ENCODE measurements around the gene ABCG4. TPM values are rescaled to one million over a fixed set of nuclear protein-coding genes. Genes with fewer than 3 reads are reported as not detected.

ABCG4 gene
- polyA plus RNA-seq, 1 donor from 2014 or later, result 1.5 TPM

GRCh38 chr11:119167933-119168332, 19.1 kb downstream of the ABCG4 start:
- Histone ChIP-seq H3F3A (ENCODE audit: insufficient read depth, low read length, poor library complexity, severe bottlenecking) (no peaks in the 10 kb centered on the region), H3K27me3 (ENCODE audit: insufficient read depth, low read depth, low read length) (peaks cover 13% of the 10 kb centered on the region), H3K9me2 (ENCODE audit: insufficient read depth, low read length) (no peaks in the 10 kb centered on the region), H3K4me2 (ENCODE audit: low read length) (no peak overlapping the region), H3K27ac (ENCODE audit: low read length) (no peak overlapping the region), H3K36me3 (ENCODE audit: insufficient read depth, low read length) (no peaks in the 10 kb centered on the region), H3K79me2 (replicated peaks; ENCODE audit: insufficient read depth, low read length) (no peaks in the 10 kb centered on the region), H3K9me3 (ENCODE audit: low read length) (no peaks in the 10 kb centered on the region), H3K4me3 (ENCODE audit: low read length) (no peak overlapping the region), H2AFZ (ENCODE audit: low read depth, low read length) (no peak overlapping the region), H4K20me1 (ENCODE audit: insufficient read depth) (no peaks in the 10 kb centered on the region), H3K9ac (ENCODE audit: low read length) (no peak overlapping the region)
- TF ChIP-seq RAD21 (conservative IDR thresholded peaks at IDR 0.05), result no peak
- no peak for TF ChIP-seq SMC3 (conservative IDR thresholded peaks at IDR 0.05; ENCODE audit: poor library complexity)
- no peak for TF ChIP-seq EZH2 (IDR thresholded peaks at IDR 0.05; ENCODE audit: borderline replicate concordance, insufficient read depth, low read length, poor library complexity, severe bottlenecking)
- TF ChIP-seq MXI1 (conservative IDR thresholded peaks at IDR 0.05; ENCODE audit: poor library complexity, severe bottlenecking), result no peak
- TF ChIP-seq POLR2AphosphoS5 (IDR thresholded peaks at IDR 0.05), result no peak
- no peak for TF ChIP-seq REST (IDR thresholded peaks at IDR 0.05; ENCODE audit: borderline replicate concordance)
- no peak for TF ChIP-seq EP300 (conservative IDR thresholded peaks at IDR 0.05; ENCODE audit: poor library complexity, severe bottlenecking)
- no peak for TF ChIP-seq CTCF (IDR thresholded peaks at IDR 0.05; ENCODE audit: poor library complexity, severe bottlenecking)
- no peak for TF ChIP-seq TAF1 (IDR thresholded peaks at IDR 0.05; ENCODE audit: low read depth)

- Histone ChIP-seq H3K27me3 (ENCODE audit: insufficient read depth, low read depth, low read length) (peaks cover 13% of the 10 kb centered on the region), H2AFZ (ENCODE audit: low read depth, low read length) (peak within 1 kb of the TSS; percentile 8), H4K20me1 (ENCODE audit: insufficient read depth) (no peaks in the 10 kb centered on the region), H3K9me2 (ENCODE audit: insufficient read depth, low read length) (no peaks in the 10 kb centered on the region), H3K9me3 (ENCODE audit: low read length) (no peaks in the 10 kb centered on the region), H3K79me2 (replicated peaks; ENCODE audit: insufficient read depth, low read length) (no peaks in the 10 kb centered on the region), H3K4me3 (ENCODE audit: low read length) (peak within 1 kb of the TSS; percentile 47), H3K36me3 (ENCODE audit: insufficient read depth, low read length) (no peaks in the 10 kb centered on the region), H3K27ac (ENCODE audit: low read length) (no peak within 1 kb of the TSS), H3K4me2 (ENCODE audit: low read length) (no peak within 1 kb of the TSS), H3F3A (ENCODE audit: insufficient read depth, low read length, poor library complexity, severe bottlenecking) (no peaks in the 10 kb centered on the region), H3K9ac (ENCODE audit: low read length) (no peak within 1 kb of the TSS)
- TF ChIP-seq SMC3 (conservative IDR thresholded peaks at IDR 0.05; ENCODE audit: poor library complexity), result no peak
- TF ChIP-seq CTCF (IDR thresholded peaks at IDR 0.05; ENCODE audit: poor library complexity, severe bottlenecking), result peak; percentile 37
Observed at GRCh38 chr11:119168471-119169281, 19.8 kb downstream of the ABCG4 start, which contains the start of gene NLRX1. Gene NLRX1 (plus strand): TSS chr11:119168725. CDS start chr11:119171404, 2,679 bp downstream.

All from neural cell (in vitro differentiated cells).